ENCODE results near the gene NETO1.

The NETO1 gene

GRCh38 chr18:72846736-72847533 is 20.9 kb downstream of the NETO1 start:
- no peak for TF ChIP-seq CTCF (conservative IDR thresholded peaks at IDR 0.05)
- no peak for TF ChIP-seq ZFX (IDR thresholded peaks at IDR 0.05)
- H3K27ac ChIP-seq = no peak overlapping the region

GRCh38 chr18:72843743-72844142 is 24.0 kb downstream of the NETO1 start:
- TF ChIP-seq CTCF (conservative IDR thresholded peaks at IDR 0.05) (no peak), ZFX (IDR thresholded peaks at IDR 0.05) (no peak)
- H3K27ac ChIP-seq = no peak overlapping the region

- no peak for TF ChIP-seq CTCF (conservative IDR thresholded peaks at IDR 0.05)
- TF ChIP-seq ZFX (IDR thresholded peaks at IDR 0.05) = no peak
- peak overlapping the region; percentile 33; the same call in 1 of the 2 replicates for H3K27ac ChIP-seq
Observed at GRCh38 chr18:72840109-72840508, 27.7 kb downstream of the NETO1 start.

- TF ChIP-seq ZFX (IDR thresholded peaks at IDR 0.05) (no peak), CTCF (conservative IDR thresholded peaks at IDR 0.05) (no peak)
- no peak overlapping the region for H3K27ac ChIP-seq
Observed at GRCh38 chr18:72834731-72835130, 33.1 kb downstream of the NETO1 start.

GRCh38 chr18:72833471-72833870 is 34.3 kb downstream of the NETO1 start:
- TF ChIP-seq CTCF (conservative IDR thresholded peaks at IDR 0.05) (no peak), ZFX (IDR thresholded peaks at IDR 0.05) (no peak)

GRCh38 chr18:72830109-72830508 is 37.7 kb downstream of the NETO1 start:
- TF ChIP-seq ZFX (IDR thresholded peaks at IDR 0.05) (no peak), CTCF (conservative IDR thresholded peaks at IDR 0.05) (no peak)
- no peak overlapping the region; the same call in 1 of the 2 replicates for H3K27ac ChIP-seq

More at GRCh38 chr18:72833471-72833870, 34.3 kb downstream of the NETO1 start:
- H3K27ac ChIP-seq = no peak overlapping the region

- H3K27ac ChIP-seq = no peak overlapping the region
- TF ChIP-seq ZFX (IDR thresholded peaks at IDR 0.05) (no peak), CTCF (conservative IDR thresholded peaks at IDR 0.05) (no peak)
Observed at GRCh38 chr18:72828601-72829000, 39.2 kb downstream of the NETO1 start.
